ENCODE measurements around the gene INO80B. TPM values are rescaled to one million over a fixed set of nuclear protein-coding genes. Genes with fewer than 3 reads are reported as not detected.
"Not testable (repeated sequence)": the region's sequence is repeated elsewhere in the genome, so short reads cannot be mapped to it uniquely, and the experiment has no call there.

Gene INO80B
- total RNA-seq, 4 donors from 2014 or later, result 4.6 to 26.5 (median 14.9) TPM

GRCh38 chr2:74464406-74464805, 9.5 kb downstream of the INO80B start:
- TF ChIP-seq, protein P1, sequence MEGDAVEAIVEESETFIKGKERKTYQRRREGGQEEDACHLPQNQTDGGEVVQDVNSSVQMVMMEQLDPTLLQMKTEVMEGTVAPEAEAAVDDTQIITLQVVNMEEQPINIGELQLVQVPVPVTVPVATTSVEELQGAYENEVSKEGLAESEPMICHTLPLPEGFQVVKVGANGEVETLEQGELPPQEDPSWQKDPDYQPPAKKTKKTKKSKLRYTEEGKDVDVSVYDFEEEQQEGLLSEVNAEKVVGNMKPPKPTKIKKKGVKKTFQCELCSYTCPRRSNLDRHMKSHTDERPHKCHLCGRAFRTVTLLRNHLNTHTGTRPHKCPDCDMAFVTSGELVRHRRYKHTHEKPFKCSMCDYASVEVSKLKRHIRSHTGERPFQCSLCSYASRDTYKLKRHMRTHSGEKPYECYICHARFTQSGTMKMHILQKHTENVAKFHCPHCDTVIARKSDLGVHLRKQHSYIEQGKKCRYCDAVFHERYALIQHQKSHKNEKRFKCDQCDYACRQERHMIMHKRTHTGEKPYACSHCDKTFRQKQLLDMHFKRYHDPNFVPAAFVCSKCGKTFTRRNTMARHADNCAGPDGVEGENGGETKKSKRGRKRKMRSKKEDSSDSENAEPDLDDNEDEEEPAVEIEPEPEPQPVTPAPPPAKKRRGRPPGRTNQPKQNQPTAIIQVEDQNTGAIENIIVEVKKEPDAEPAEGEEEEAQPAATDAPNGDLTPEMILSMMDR (IDR thresholded peaks at IDR 0.05), result no peak
- no peak for ATAC-seq (ENCODE audit: low FRiP score)
- DNase-seq (ENCODE audit: low spot score), result no peak

DNA sequence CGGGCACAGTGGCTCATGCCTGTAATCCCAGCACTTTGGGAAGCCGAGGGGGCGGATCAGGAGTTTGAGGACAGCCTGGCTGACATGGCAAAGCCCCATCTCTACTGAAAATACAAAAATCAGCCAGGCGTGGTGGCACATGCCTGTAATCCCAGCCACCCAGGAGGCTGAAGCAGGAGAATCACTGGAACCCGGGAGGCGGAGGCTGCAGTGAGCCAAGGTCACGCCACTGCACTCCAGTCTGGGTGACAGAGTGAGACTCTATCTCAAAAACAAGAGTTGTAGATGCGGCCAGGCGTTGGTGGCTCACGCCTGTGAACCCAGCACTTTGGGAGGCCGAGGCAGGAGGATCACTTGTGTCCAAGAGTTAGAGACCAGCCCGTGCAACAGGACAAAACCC, 15.9 kb downstream of the INO80B start:
- DNase-seq (ENCODE audit: low spot score); ATAC-seq (ENCODE audit: low FRiP score): not testable (repeated sequence)

DNA sequence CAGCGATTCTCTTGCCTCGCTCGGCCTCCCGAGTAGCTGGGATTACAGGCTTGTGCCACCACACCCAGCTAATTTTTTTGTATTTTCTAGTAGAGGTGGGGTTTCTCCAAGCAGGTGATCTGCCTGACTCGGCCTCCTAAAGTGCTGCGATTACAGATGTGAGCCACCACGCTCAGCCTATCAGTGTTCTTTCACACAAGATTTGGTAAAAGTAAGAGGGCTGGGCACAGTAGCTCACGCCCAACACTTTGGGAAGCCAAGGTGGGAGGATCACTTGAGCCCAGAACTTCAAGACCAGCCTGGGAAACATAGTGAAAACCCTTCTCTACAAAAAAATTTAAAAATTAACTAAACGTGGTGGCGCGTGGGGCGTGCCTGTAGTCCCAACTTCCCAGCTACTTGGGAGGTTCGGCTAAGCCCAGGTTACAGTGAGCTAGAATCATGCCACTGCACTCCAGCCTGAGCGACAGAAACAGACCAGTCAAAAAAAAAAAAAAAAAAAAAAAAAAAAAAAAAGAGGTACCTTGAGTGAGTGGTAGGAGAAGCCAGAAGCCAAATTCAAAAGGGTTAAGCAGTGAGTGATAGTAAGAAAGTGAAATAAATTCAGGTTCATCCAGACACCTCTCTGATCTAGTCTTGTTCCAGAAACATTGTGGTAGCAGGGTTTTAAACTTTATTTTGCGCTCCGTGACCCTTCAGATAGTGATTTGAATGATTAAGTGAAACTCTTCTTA, 16.6 kb downstream of the INO80B start:
- DNase-seq (ENCODE audit: low spot score) (no peak), ATAC-seq (ENCODE audit: low FRiP score) (no peak)
- TF ChIP-seq, protein P1 (IDR thresholded peaks at IDR 0.05), result no peak

DNA sequence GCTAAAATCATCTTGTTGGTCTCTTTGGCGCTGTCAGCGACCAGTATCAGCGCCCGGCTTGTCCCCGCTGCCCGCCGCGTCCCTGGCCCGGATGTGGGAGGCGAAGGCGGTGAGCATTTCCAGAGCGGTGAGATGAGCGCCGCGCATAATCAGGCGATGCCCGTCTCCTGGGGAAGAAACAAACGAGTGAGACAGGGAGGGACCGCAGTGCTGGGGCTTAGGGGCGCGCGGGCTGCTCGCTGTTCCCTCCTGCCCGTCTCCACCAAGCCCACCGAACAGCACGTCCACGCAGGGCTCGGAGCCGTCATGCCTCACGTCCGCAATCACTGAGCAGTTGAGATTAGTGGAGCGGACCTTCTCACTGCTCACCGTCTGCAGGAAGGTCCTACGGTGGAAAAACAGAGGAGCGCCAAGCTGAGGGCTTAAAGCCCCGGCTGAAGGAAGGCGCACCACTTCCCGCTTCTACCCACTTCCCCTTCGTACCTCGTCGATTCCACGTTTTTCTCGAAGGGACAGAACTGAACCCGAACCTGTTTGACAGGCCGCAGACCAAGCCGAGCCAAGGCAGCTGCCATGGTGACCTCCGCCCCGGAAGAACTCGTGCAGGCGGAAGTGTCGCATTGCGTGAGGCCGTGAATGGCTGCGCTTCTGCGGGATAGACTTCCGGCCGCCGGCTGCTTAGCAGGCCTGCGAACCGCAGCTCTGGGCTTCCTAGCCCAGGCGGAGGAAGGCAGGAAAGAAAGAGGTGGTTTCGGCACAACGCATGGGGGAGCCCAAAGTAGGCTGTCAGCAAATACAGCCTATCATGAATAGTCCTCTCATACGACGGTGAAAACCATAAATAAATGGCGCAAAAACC, 17.4 kb downstream of the INO80B start, which contains the start of gene MRPL53:
MRPL53 (minus strand) TSS at position 595 of the 859 bp plus-strand sequence; CDS start at position 575, 20 bp downstream.
- ATAC-seq (ENCODE audit: low FRiP score), result peak; percentile 90
- DNase-seq (ENCODE audit: low spot score), result peak; percentile 98
- TF ChIP-seq, protein P1 (IDR thresholded peaks at IDR 0.05), result no peak

- TF ChIP-seq, protein P1 (IDR thresholded peaks at IDR 0.05), result no peak
- DNase-seq (ENCODE audit: low spot score) (no peak), ATAC-seq (ENCODE audit: low FRiP score) (no peak)
These were observed 18.0 kb downstream of the INO80B start for GRCh38 chr2:74472945-74473258.

DNA sequence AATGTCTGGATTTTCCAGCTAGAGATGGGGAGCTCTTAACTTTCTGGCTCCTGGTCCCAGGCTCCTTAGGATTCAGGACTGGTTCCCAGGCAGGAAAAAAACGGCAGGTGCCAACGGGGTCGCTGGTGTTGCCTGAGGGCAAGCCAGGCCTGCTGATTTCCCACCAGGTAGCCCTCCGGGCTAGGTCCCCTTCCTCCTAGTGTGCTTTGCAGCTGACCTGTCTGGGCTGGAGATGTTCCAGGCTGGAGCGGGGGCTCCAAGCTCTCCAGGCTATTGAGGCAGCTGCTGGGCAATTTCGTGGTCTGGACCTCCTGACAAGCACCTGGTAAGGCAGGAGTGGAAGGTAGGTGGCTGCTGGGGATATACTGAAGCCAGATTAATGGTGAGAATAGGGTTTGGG, 19.6 kb downstream of the INO80B start:
- DNase-seq (ENCODE audit: low spot score), result no peak
- TF ChIP-seq, protein P1 (IDR thresholded peaks at IDR 0.05), result no peak
- ATAC-seq (ENCODE audit: low FRiP score), result no peak

DNA sequence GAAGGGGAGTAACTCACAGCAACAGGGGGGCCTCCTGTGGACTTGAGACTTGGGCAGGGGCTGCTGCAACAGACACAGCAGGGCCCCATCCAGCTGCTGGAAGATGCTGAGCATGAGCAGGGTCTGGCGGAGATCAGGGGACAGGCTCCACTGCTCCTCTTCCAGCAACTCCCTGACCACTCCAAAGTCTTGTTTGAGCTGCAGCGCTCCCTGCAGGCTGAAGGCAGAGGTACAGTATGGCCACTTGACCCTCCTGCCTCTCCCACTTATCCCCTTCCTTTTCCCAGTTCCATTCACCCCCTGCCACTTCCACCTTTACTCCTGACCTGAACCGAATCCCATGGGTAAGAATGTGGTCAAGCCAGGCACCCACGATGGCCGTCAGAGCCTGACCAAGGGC, 20.0 kb downstream of the INO80B start:
- TF ChIP-seq, protein P1 (IDR thresholded peaks at IDR 0.05), result no peak
- DNase-seq (ENCODE audit: low spot score), result no peak
- ATAC-seq (ENCODE audit: low FRiP score), result no peak

Measured in omental fat pad (tissue), 4 donors.